Trophoblast cell (in vitro differentiated cells and primary cell): ENCODE measurements around the gene SPSB2.
"Not testable (repeated sequence)": the region's sequence is repeated elsewhere in the genome, so short reads cannot be mapped to it uniquely, and the experiment has no call there.

Experiments used
- DNase-seq, 2 donors: peaks; one replicate each; pipeline ENCODE4 v3.0.0-alpha.2; 2016
- H2AFZ ChIP-seq: 2 replicates; pipeline ENCODE4 v1.6.1; 2013; ENCODE audit warnings: low read length, moderate library complexity, mild to moderate bottlenecking; ENCODE audit not compliant: insufficient read depth, poor library complexity
- H2AK5ac ChIP-seq: 2 replicates; pipeline ENCODE4 v1.6.1; 2013; ENCODE audit warnings: mild to moderate bottlenecking, low read length
- H2BK120ac ChIP-seq: 2 replicates; pipeline ENCODE4 v1.6.1; 2013; ENCODE audit warnings: low read length, mild to moderate bottlenecking, moderate library complexity; ENCODE audit not compliant: insufficient read depth, poor library complexity
- H2BK12ac ChIP-seq: 2 replicates; pipeline ENCODE4 v1.6.1; 2013; ENCODE audit warnings: mild to moderate bottlenecking, low read length, moderate library complexity
- H2BK5ac ChIP-seq: 2 replicates; pipeline ENCODE4 v1.6.1; 2013; ENCODE audit warnings: low read length, low read depth, moderate library complexity, mild to moderate bottlenecking; ENCODE audit not compliant: poor library complexity
- H3K14ac ChIP-seq: 2 replicates; pipeline ENCODE4 v1.6.1; 2013; ENCODE audit warnings: mild to moderate bottlenecking, low read length
- H3K18ac ChIP-seq: 2 replicates; pipeline ENCODE4 v1.6.1; 2013; ENCODE audit warnings: mild to moderate bottlenecking, low read length
- H3K23ac ChIP-seq: 2 replicates; pipeline ENCODE4 v1.6.1; 2013; ENCODE audit warnings: low read length
- H3K27ac ChIP-seq: 2 replicates; pipeline ENCODE4 v1.5.1; 2013; ENCODE audit warnings: low read depth, mild to moderate bottlenecking, inconsistent platforms, low read length, moderate library complexity
- H3K27me3 ChIP-seq: 2 replicates; pipeline ENCODE4 v1.6.1; 2013; ENCODE audit warnings: inconsistent platforms, mild to moderate bottlenecking, low read length, moderate library complexity; ENCODE audit not compliant: insufficient read depth
- H3K36me3 ChIP-seq, 2 experiments: 1 replicate in 1 of 2; 2 replicates in 1 of 2; pipeline ENCODE4 v1.6.1; 2013; ENCODE audit warnings: low read length in 2 of 2, mild to moderate bottlenecking in 2 of 2, moderate library complexity in 1 of 2; ENCODE audit not compliant: insufficient read depth in 2 of 2, control insufficient read depth in 1 of 2
- H3K4ac ChIP-seq: 2 replicates; pipeline ENCODE4 v1.6.1; 2013; ENCODE audit warnings: low read depth, mild to moderate bottlenecking, low read length, moderate library complexity
- H3K4me1 ChIP-seq, 2 experiments: 1 replicate in 1 of 2; 2 replicates in 1 of 2; pipeline ENCODE4 v1.6.1; 2013; ENCODE audit warnings: low read length in 2 of 2, mild to moderate bottlenecking in 2 of 2, moderate library complexity in 1 of 2; ENCODE audit not compliant: insufficient read depth in 2 of 2, control insufficient read depth in 1 of 2
- H3K4me2 ChIP-seq: 2 replicates; pipeline ENCODE4 v1.6.1; 2013; ENCODE audit warnings: inconsistent platforms, mild to moderate bottlenecking, low read length, moderate library complexity
- H3K4me3 ChIP-seq: 2 replicates; pipeline ENCODE4 v1.5.1; 2013; ENCODE audit warnings: mild to moderate bottlenecking, low read depth, low read length, inconsistent platforms
- H3K79me1 ChIP-seq: one replicate; pipeline ENCODE4 v1.6.1; 2013; ENCODE audit warnings: low read length
- H3K79me2 ChIP-seq: 2 replicates; pipeline ENCODE4 v1.6.1; 2013; ENCODE audit warnings: low read length, mild to moderate bottlenecking; ENCODE audit not compliant: control insufficient read depth, insufficient read depth, poor library complexity
- H3K9ac ChIP-seq: 2 replicates; pipeline ENCODE4 v1.6.1; 2013; ENCODE audit warnings: mild to moderate bottlenecking, low read length
- H3K9me3 ChIP-seq: 2 replicates; pipeline ENCODE4 v1.6.1; 2013; ENCODE audit warnings: low read depth, mild to moderate bottlenecking, control low read depth, inconsistent platforms, low read length; ENCODE audit not compliant: insufficient read depth
- H4K12ac ChIP-seq: 2 replicates; pipeline ENCODE4 v1.6.1; 2013; ENCODE audit warnings: low read depth, mild to moderate bottlenecking, low read length, moderate library complexity
- H4K8ac ChIP-seq: 2 replicates; pipeline ENCODE4 v1.6.1; 2013; ENCODE audit warnings: low read depth, mild to moderate bottlenecking, low read length, moderate library complexity
- H4K91ac ChIP-seq: one replicate; pipeline ENCODE4 v1.6.1; 2013; ENCODE audit warnings: low read depth, mild to moderate bottlenecking, low read length, moderate library complexity
- WGBS: extraction: QIAGEN DNeasy Blood & Tissue Kit; methylation state at CpG from one replicate; pipeline ENCODE4 v1.1.7; 2013; ENCODE audit warnings: missing lambda C conversion rate; ENCODE audit not compliant: insufficient read length, insufficient coverage; ENCODE audit errors: extremely low coverage; 5-methylcytosine and 5-hydroxymethylcytosine counted together

SPSB2 gene

GRCh38 chr12:6892683-6893082, 19.6 kb upstream of the SPSB2 start:
- not testable (repeated sequence) for H2BK5ac ChIP-seq, H3K27me3 ChIP-seq

GRCh38 chr12:6891646-6892001, 18.5 kb upstream of the SPSB2 start:
- peak overlapping the region; percentile 50 for H2BK12ac ChIP-seq
- H3K9me3 ChIP-seq = no peaks in the 10 kb centered on the region
- no peak overlapping the region for H4K12ac ChIP-seq
- peak overlapping the region; percentile 96 for H4K8ac ChIP-seq
- H3K18ac ChIP-seq = peak overlapping the region; percentile 17
- H3K14ac ChIP-seq = no peak overlapping the region
- H3K4me3 ChIP-seq = no peak overlapping the region
- H2BK120ac ChIP-seq = peak overlapping the region; percentile 52
- no peaks in the 10 kb centered on the region for H3K79me2 ChIP-seq
- H2AK5ac ChIP-seq = no peak overlapping the region
- peak overlapping the region; percentile 91 for H3K27ac ChIP-seq
- H3K9ac ChIP-seq = peak overlapping the region; percentile 94
- DNase-seq = no peak
- peak overlapping the region; percentile 68 for H3K4ac ChIP-seq
- H3K36me3 ChIP-seq = no peaks in the 10 kb centered on the region
- no peak overlapping the region for H2BK5ac ChIP-seq
- H3K27me3 ChIP-seq = no peaks in the 10 kb centered on the region
- H3K23ac ChIP-seq = no peak overlapping the region
- H3K79me1 ChIP-seq = peaks cover 12% of the 10 kb centered on the region
- peak overlapping the region; percentile 85 for H4K91ac ChIP-seq
- no CpG with 5 or more reads among the region's 5 CpGs for WGBS
- H2AFZ ChIP-seq = peak overlapping the region; percentile 93
- peak overlapping the region; percentile 98 for H3K4me2 ChIP-seq
- H3K4me1 ChIP-seq = peaks cover 2 to 3% of the 10 kb centered on the region in 2 experiments

More at GRCh38 chr12:6892683-6893082, 19.6 kb upstream of the SPSB2 start:
- H3K9ac ChIP-seq, H2AK5ac ChIP-seq, H3K9me3 ChIP-seq, H3K36me3 ChIP-seq, H4K91ac ChIP-seq, H3K23ac ChIP-seq, H3K79me2 ChIP-seq, H3K4me2 ChIP-seq, H4K12ac ChIP-seq, H3K4me1 ChIP-seq, H2AFZ ChIP-seq, H3K14ac ChIP-seq, H3K18ac ChIP-seq, H3K4me3 ChIP-seq, H3K4ac ChIP-seq, H2BK120ac ChIP-seq, H2BK12ac ChIP-seq, H4K8ac ChIP-seq, H3K27ac ChIP-seq, DNase-seq: not testable (repeated sequence)
- no CpG with 5 or more reads among the region's 3 CpGs for WGBS
- peaks cover 12% of the 10 kb centered on the region for H3K79me1 ChIP-seq

- no CpG with 5 or more reads among the region's 68 CpGs for WGBS
- H2AK5ac ChIP-seq = no peak overlapping the region
- peak overlapping the region; percentile 67 for H3K18ac ChIP-seq
- H3K4me3 ChIP-seq = peak overlapping the region; percentile 64
- H3K27me3 ChIP-seq = no peaks in the 10 kb centered on the region
- no peaks in the 10 kb centered on the region for H3K9me3 ChIP-seq
- peak overlapping the region; percentile 94 for H3K27ac ChIP-seq
- no peaks in the 10 kb centered on the region for H3K36me3 ChIP-seq
- H3K4me2 ChIP-seq = peak overlapping the region; percentile 98
- peak overlapping the region; percentile 94 for H4K12ac ChIP-seq
- H3K4ac ChIP-seq = peak overlapping the region; percentile 72
- H3K79me2 ChIP-seq = no peaks in the 10 kb centered on the region
- H2BK12ac ChIP-seq = no peak overlapping the region
- peak overlapping the region; percentile 94 for H3K9ac ChIP-seq
- DNase-seq = peak; percentile 96 to 99
- no peak overlapping the region for H3K23ac ChIP-seq
- H2AFZ ChIP-seq = peak overlapping the region; percentile 93
- H4K8ac ChIP-seq = peak overlapping the region; percentile 96
- peak overlapping the region; percentile 81 for H2BK120ac ChIP-seq
- H4K91ac ChIP-seq = peak overlapping the region; percentile 95
- peaks cover 12% of the 10 kb centered on the region for H3K79me1 ChIP-seq
- H3K14ac ChIP-seq = peak overlapping the region; percentile 88
- peak overlapping the region; percentile 91 for H2BK5ac ChIP-seq
- peaks cover 2 to 3% of the 10 kb centered on the region in 2 experiments for H3K4me1 ChIP-seq
Measured at GRCh38 chr12:6890789-6891645, 17.9 kb upstream of the SPSB2 start.

GRCh38 chr12:6889775-6890573, 16.9 kb upstream of the SPSB2 start:
- not testable (repeated sequence) for H3K23ac ChIP-seq, H3K14ac ChIP-seq, H3K4me3 ChIP-seq, H3K79me2 ChIP-seq, H3K4me1 ChIP-seq, H3K36me3 ChIP-seq, H3K4me2 ChIP-seq, H2BK120ac ChIP-seq, H2AFZ ChIP-seq, H3K4ac ChIP-seq, H3K18ac ChIP-seq, H2AK5ac ChIP-seq, H3K27me3 ChIP-seq, H3K9me3 ChIP-seq, H4K12ac ChIP-seq, H3K9ac ChIP-seq, H2BK5ac ChIP-seq, H4K8ac ChIP-seq
- Histone ChIP-seq H3K79me1 (peaks cover 12% of the 10 kb centered on the region), H3K27ac (peak overlapping the region; percentile 94), H4K91ac (peak overlapping the region; percentile 57), H2BK12ac (peak overlapping the region; percentile 73)
- DNase-seq = peak in 1 of 2 donors; percentile 10
- no CpG with 5 or more reads among the region's 21 CpGs for WGBS
